Upper lobe of left lung (tissue), 6 donors: ENCODE results near the gene TNFRSF8. TPM values are rescaled to one million over a fixed set of nuclear protein-coding genes. Genes with fewer than 3 reads are reported as not detected.

Experiments
- ATAC-seq, 2 donors: fragments of 200-7000 bp; cut with Tn5 transposase; one replicate each; pipeline ENCODE4 v1.9.1; 2022; ENCODE audit warnings: mild to moderate bottlenecking in 2 of 2, moderate library complexity in 2 of 2; ENCODE audit not compliant: low FRiP score in 2 of 2
- DNase-seq, 2 donors: peaks; one replicate each; pipeline ENCODE4 v3.0.0-alpha.2; 2019 to 2020
- H3K27ac ChIP-seq, 4 donors: fragments of 200-600 bp; sonication (generic); one replicate each; pipeline ENCODE4 v1.5.1; 2016 to 2019
- H3K27me3 ChIP-seq, 4 donors: fragments of 200-600 bp; sonication (generic); one replicate each; pipeline ENCODE4 v1.5.1; 2017 to 2019
- H3K36me3 ChIP-seq, 4 donors: fragments of 200-600 bp; sonication (generic); one replicate each; pipeline ENCODE4 v1.5.1; 2016 to 2019
- H3K4me1 ChIP-seq, 4 donors: fragments of 200-600 bp; sonication (generic); one replicate each; pipeline ENCODE4 v1.5.1; 2018 to 2019
- H3K4me3 ChIP-seq, 4 donors: fragments of 200-600 bp; sonication (generic); one replicate each; pipeline ENCODE4 v1.5.1; 2017 to 2019; ENCODE audit warnings: mild to moderate bottlenecking in 2 of 4, moderate library complexity in 1 of 4
- H3K9me3 ChIP-seq, 4 donors: fragments of 200-600 bp; sonication (generic); one replicate each; pipeline ENCODE4 v1.5.1; 2018 to 2019
- CTCF ChIP-seq, 6 experiments: fragments of 450-650 bp in 4 of 6; fragments of 200-600 bp in 2 of 6; sonication (generic) in 2 of 6; IDR thresholded peaks; one replicate each; pipeline ENCODE4 v1.5.1; 2016 to 2019; ENCODE audit warnings: antibody characterized with exemption in 6 of 6
- EP300 ChIP-seq, 4 donors: sonication (generic); formaldehyde crosslinking; IDR thresholded peaks; one replicate each; pipeline ENCODE4 v1.5.1; 2017; ENCODE audit warnings: antibody characterized with exemption in 4 of 4, control low read depth in 2 of 4
- POLR2A ChIP-seq, 4 donors: fragments of 450-650 bp; IDR thresholded peaks; one replicate each; pipeline ENCODE4 v1.5.1; 2016 to 2017; ENCODE audit warnings: antibody characterized with exemption in 4 of 4, mild to moderate bottlenecking in 2 of 4
- POLR2AphosphoS5 ChIP-seq, 2 donors: sonication (generic); formaldehyde crosslinking; IDR thresholded peaks; one replicate each; pipeline ENCODE4 v1.5.1; 2017; ENCODE audit warnings: antibody characterized with exemption in 2 of 2
- WGBS, 2 donors: methylation state at CpG; one replicate each; pipeline ENCODE4 v1.1.5; 2017 to 2018; 5-methylcytosine and 5-hydroxymethylcytosine counted together
- total RNA-seq, 6 donors: library from RNA; depleted of rRNA in 4 of 6; stranded (reverse); fragments of >200 nt in 4 of 6; gene quantifications; one replicate each; pipeline versions ENCODE4 v1.1.0 to v1.2.1, GENCODE V29; 2016 to 2021
- donor health status: DM: no; HTN: no; CAD: no; lungs with moderate emphysema.
- donor health status: DM: no; HTN: yes; CAD: no; lungs with severe emphysema.

TNFRSF8 gene
- total RNA-seq, 6 donors from 2014 or later = 0.22 to 3.3 (median 1.2) TPM

DNA sequence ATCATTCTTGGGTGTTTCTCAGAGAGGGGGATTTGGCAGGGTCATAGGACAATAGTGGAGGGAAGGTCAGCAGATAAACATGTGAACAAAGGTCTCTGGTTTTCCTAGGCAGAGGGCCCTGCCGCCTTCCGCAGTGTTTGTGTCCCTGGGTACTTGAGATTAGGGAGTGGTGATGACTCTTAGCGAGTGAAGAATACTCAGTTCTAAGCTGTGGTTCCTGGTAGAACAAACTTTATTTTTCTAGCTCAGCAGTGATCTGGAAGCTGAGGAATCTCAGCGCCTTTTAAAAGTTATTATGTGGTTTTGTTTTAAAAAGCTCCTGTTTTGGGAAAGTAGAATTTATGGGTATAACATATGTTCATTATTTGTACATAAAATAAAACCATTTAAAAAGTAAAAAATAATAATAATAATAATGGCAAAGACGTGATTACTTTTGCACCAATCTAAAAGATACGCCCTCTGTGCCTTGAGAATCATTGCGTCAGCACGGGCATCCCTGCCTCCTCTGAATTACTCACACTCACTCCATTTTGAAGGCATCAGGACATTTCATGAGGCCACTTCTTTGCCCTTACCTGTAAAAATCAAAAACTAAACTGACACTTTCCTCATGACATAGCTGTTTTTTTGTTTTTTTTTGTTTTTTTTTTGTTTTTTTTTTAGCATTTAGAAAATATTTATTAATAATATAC lies 74.0 kb downstream of the TNFRSF8 start:
- peaks cover 15 to 36% (median 26%) of the 10 kb centered on the region in 4 donors for H3K4me1 ChIP-seq
- H3K27me3 ChIP-seq = no peaks in the 10 kb centered on the region
- ATAC-seq (no peak), DNase-seq (no peak)
- no peaks in the 10 kb centered on the region for H3K36me3 ChIP-seq
- H3K4me3 ChIP-seq = no peak overlapping the region
- H3K27ac ChIP-seq = peak overlapping the region in 3 of 4 donors; percentile 0 to 43 (median 2)
- H3K9me3 ChIP-seq = no peaks in the 10 kb centered on the region
- TF ChIP-seq CTCF (IDR thresholded peaks at IDR 0.05) = no peak
- TF ChIP-seq EP300 (IDR thresholded peaks at IDR 0.05) = no peak
- no peak for TF ChIP-seq POLR2A (IDR thresholded peaks at IDR 0.05)
- TF ChIP-seq POLR2AphosphoS5 (IDR thresholded peaks at IDR 0.05) = no peak
- WGBS, 2 donors = 65 to 69% methylated on average over 8 of the region's 8 CpGs

DNA sequence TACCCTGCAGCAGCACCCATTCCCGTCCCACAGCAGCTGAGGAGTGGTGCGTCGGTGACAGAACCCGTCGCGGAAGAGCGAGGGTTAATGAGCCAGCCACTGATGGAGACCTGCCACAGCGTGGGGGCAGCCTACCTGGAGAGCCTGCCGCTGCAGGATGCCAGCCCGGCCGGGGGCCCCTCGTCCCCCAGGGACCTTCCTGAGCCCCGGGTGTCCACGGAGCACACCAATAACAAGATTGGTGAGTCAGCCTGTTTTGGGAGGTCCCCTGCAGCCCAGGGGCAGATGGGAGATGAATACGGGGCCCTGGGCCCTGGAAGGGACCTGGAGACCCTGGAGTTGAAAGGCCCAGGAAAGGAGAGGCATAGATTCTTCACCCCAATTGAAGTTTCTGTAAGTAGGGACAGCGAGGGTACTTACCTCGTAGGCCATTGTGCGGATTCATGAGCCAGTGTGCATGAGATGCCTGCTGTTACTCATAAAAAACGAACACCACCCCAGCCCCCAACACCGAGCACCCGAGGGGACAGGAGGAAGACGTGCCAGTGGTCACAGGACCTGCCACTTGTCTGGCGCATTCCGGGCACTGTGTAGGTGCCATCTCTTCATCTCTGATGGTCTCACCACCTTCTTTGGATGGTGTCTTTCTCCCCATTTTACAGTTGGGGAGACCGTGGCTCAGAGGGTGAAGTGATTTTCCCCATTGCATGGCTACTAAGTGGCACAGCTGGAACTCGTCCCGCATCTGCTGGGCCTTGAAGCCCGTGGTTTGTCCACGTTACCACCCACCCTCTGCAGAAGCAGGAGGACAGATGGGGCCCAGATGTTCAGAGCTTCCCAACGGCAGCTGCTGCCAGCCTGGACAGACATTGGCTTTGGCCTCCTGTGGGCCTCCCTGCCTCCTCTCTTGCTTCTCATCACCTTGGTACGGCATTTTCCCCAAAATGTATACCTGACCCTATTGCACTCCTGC lies 75.4 kb downstream of the TNFRSF8 start:
- peaks cover 15 to 33% (median 23%) of the 10 kb centered on the region in 4 donors for H3K4me1 ChIP-seq
- no peak overlapping the region for H3K4me3 ChIP-seq
- H3K9me3 ChIP-seq = no peaks in the 10 kb centered on the region
- 89% methylated on average over 23 to 29 of the region's 31 CpGs for WGBS, 2 donors
- ATAC-seq = no peak
- no peaks in the 10 kb centered on the region for H3K36me3 ChIP-seq
- no peak for TF ChIP-seq POLR2A (IDR thresholded peaks at IDR 0.05)
- no peak for TF ChIP-seq CTCF (IDR thresholded peaks at IDR 0.05)
- no peak for TF ChIP-seq POLR2AphosphoS5 (IDR thresholded peaks at IDR 0.05)
- TF ChIP-seq EP300 (IDR thresholded peaks at IDR 0.05) = no peak
- peak in 1 of 2 donors; percentile 65 for DNase-seq
- H3K27me3 ChIP-seq = no peaks in the 10 kb centered on the region
- no peak overlapping the region for H3K27ac ChIP-seq

DNA sequence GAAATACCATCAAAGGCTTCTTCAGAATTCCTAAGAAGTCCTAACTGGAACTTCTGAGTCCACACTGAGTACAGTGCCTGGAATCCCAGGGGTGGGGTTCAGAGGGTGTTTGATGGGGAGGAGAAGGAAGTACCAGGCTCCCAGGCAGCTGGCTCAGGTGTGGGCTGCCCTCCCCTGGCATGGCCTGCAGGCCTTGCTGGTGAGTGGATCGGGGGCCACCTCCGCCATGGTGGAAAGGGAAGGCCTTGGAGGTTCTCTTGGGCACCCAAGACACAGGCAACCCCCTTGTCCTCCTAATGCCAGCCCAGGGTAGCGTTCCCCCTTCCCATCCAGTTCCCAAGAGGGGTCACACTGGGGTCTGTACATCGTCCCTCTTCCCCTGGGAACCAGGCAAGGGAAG lies 76.9 kb downstream of the TNFRSF8 start:
- Histone ChIP-seq H3K27ac (no peak overlapping the region), H3K27me3 (no peaks in the 10 kb centered on the region), H3K4me3 (no peak overlapping the region), H3K4me1 (peaks cover 21 to 48% (median 33%) of the 10 kb centered on the region in 4 donors), H3K36me3 (no peaks in the 10 kb centered on the region), H3K9me3 (no peaks in the 10 kb centered on the region)
- no peak for DNase-seq
- TF ChIP-seq CTCF (IDR thresholded peaks at IDR 0.05) (no peak), POLR2AphosphoS5 (IDR thresholded peaks at IDR 0.05) (no peak), EP300 (IDR thresholded peaks at IDR 0.05) (no peak), POLR2A (IDR thresholded peaks at IDR 0.05) (no peak)
- 93% methylated on average over 3 of the region's 4 CpGs for WGBS, 2 donors
- ATAC-seq = no peak

- Histone ChIP-seq H3K4me3 (no peak overlapping the region), H3K27me3 (no peaks in the 10 kb centered on the region), H3K4me1 (peaks cover 17 to 45% (median 36%) of the 10 kb centered on the region in 4 donors), H3K9me3 (no peaks in the 10 kb centered on the region), H3K27ac (no peak overlapping the region), H3K36me3 (no peaks in the 10 kb centered on the region)
- TF ChIP-seq CTCF (IDR thresholded peaks at IDR 0.05) (no peak), POLR2AphosphoS5 (IDR thresholded peaks at IDR 0.05) (no peak), POLR2A (IDR thresholded peaks at IDR 0.05) (no peak)
- no peak for DNase-seq
- no peak for ATAC-seq
- 80 to 82% methylated on average over 12 of the region's 12 CpGs for WGBS, 2 donors
Measured at GRCh38 chr1:12140515-12141162, 77.5 kb downstream of the TNFRSF8 start.
